ENCODE data around the gene RFC3.

DNA sequence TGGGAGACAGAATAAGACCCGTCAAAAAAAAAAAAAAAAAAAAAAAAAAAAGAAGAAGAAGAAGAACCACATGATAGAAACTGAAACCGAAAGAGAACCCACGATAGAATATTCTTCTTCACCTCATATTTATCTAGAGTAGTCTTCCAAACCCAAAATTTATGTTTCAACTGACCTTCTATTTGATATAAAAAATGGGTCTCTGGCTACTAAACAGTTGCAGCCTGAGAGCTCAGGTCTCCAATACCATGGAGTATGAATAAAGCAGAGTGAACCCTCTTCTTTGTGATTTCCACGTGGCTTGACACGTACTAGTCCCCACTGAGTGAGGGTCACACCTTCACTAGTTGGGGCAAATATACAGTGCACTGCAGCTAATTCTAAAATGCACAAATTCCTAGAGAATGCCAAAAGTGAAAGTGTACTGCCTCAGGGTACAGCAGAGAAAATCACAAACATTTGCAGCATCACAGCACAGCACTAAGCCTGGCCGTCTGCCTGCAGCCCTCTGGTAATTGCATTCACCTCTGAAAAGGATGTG is 30.8 kb upstream of the RFC3 start:
- TF ChIP-seq, protein P1, sequence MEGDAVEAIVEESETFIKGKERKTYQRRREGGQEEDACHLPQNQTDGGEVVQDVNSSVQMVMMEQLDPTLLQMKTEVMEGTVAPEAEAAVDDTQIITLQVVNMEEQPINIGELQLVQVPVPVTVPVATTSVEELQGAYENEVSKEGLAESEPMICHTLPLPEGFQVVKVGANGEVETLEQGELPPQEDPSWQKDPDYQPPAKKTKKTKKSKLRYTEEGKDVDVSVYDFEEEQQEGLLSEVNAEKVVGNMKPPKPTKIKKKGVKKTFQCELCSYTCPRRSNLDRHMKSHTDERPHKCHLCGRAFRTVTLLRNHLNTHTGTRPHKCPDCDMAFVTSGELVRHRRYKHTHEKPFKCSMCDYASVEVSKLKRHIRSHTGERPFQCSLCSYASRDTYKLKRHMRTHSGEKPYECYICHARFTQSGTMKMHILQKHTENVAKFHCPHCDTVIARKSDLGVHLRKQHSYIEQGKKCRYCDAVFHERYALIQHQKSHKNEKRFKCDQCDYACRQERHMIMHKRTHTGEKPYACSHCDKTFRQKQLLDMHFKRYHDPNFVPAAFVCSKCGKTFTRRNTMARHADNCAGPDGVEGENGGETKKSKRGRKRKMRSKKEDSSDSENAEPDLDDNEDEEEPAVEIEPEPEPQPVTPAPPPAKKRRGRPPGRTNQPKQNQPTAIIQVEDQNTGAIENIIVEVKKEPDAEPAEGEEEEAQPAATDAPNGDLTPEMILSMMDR (IDR thresholded peaks at IDR 0.05): no peak
- no peak for TF ChIP-seq POLR2A (IDR thresholded peaks at IDR 0.05)
